GM12872 (cell line): Measurements from ENCODE around the gene EFCAB5.

Experiments used
- TF ChIP-seq, protein P1 (sequence below): IDR thresholded peaks from 3 replicates; pipeline ENCODE4 v1.5.1; 2011; ENCODE audit warnings: low read depth, mild to moderate bottlenecking, low read length, moderate library complexity; ENCODE audit not compliant: insufficient read depth

EFCAB5 gene

GRCh38 chr17:30124273-30124796 is 182.9 kb downstream of the EFCAB5 start:
- TF ChIP-seq, protein P1, sequence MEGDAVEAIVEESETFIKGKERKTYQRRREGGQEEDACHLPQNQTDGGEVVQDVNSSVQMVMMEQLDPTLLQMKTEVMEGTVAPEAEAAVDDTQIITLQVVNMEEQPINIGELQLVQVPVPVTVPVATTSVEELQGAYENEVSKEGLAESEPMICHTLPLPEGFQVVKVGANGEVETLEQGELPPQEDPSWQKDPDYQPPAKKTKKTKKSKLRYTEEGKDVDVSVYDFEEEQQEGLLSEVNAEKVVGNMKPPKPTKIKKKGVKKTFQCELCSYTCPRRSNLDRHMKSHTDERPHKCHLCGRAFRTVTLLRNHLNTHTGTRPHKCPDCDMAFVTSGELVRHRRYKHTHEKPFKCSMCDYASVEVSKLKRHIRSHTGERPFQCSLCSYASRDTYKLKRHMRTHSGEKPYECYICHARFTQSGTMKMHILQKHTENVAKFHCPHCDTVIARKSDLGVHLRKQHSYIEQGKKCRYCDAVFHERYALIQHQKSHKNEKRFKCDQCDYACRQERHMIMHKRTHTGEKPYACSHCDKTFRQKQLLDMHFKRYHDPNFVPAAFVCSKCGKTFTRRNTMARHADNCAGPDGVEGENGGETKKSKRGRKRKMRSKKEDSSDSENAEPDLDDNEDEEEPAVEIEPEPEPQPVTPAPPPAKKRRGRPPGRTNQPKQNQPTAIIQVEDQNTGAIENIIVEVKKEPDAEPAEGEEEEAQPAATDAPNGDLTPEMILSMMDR: no peak

DNA sequence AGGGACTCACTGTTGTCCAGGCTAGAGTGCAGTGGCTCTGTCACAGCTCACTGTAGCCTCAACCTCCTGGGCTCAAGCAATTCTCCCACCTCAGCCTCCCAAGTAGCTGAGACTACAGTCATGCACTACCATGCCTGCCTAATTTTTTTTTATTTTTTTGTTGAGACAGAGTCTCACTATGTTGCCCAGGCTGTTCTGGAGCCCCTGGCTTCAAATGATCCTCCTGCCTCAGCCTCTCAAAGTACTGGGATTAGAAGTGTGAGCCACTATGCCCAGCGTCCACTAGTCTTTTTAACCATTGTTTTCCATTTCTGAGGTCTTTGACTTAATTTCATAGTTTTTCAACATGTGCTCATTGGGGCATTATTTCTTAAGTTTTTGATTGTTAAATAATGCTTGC is 188.7 kb downstream of the EFCAB5 start:
- TF ChIP-seq, protein P1: no peak

- TF ChIP-seq, protein P1: no peak
Measured at GRCh38 chr17:30132615-30133014, 191.2 kb downstream of the EFCAB5 start.

- TF ChIP-seq, protein P1: no peak
Measured at GRCh38 chr17:30133197-30133596, 191.8 kb downstream of the EFCAB5 start.

- TF ChIP-seq, protein P1: no peak
Measured at GRCh38 chr17:30134551-30134950, 193.1 kb downstream of the EFCAB5 start.

DNA sequence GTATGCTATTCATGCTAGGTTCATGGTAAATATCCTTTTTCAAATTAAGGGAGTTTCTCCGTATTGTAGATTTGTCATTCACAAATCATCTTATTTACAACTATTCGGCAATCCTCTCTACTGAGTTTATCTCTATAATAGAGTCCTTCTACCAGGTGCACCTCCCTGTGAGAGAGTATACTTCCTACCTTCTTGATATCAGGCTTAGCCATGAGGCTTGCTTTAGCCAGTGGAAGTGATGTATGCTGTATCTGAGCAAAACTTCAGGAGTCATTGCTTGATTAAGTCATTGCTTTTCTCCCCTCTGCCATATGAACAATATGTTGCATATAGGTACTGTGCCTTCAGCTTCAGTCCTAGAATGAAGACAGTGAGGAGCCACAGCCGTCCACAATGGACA is 195.7 kb downstream of the EFCAB5 start:
- TF ChIP-seq, protein P1: no peak

DNA sequence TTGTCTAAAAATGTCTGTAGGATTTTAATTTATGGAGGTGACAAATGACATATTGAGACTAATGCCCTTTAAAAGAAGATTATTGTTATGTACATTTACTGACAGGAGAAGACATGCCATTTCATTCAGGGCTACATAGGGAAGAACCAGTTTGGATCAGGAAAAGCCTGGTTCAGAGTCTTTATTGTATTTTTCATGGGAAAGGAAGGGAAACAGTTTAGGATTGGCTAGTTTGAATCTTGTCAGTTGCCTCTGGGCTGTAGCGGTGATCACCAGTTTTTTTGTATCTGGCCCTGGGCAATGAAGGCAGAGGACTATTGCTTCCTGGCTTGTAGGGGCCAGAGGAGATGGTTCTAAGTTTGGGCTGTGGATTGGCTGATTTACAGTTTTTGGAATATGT is 206.9 kb downstream of the EFCAB5 start:
- TF ChIP-seq, protein P1: no peak

DNA sequence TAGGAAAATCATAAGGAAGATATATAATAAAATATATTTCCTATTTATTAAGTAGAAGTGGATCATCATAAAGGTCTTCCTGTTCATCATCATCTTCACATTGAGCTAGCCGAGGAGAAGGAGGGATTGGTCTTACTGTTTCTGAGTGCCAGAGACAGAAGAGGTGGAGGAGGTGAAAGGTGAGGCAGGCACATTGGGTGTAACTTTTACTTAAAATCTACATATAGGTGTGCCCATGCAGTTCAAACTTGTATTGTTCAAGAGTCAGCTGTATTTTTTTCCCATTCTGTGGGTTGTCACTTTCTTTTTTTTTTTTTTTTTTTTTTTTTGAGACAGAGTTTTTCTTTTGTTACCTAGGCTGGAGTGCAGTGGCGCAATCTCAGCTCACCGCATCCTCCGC is 210.0 kb downstream of the EFCAB5 start:
- TF ChIP-seq, protein P1: no peak
